GM19452 (cell line): ENCODE results near the gene PTRHD1.
"Not testable (repeated sequence)": the region's sequence is repeated elsewhere in the genome, so short reads cannot be mapped to it uniquely, and the experiment has no call there.

Experiments
- ATAC-seq: cut with Tn5 transposase; IDR thresholded peaks from one replicate; pipeline ENCODE4 v1.9.1; 2021; ENCODE audit not compliant: unreplicated experiment

The PTRHD1 gene, protein sequence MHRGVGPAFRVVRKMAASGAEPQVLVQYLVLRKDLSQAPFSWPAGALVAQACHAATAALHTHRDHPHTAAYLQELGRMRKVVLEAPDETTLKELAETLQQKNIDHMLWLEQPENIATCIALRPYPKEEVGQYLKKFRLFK

GRCh38 chr2:24792874-24793760 lies at the start of gene PTRHD1, which contains the start of gene CENPO:
TSS of gene PTRHD1 (minus strand) at chr2:24793391. CDS start at chr2:24793377, 14 bp downstream.
TSS of gene CENPO (plus strand) at chr2:24793425. CDS start at chr2:24793920, 495 bp downstream.
- peak; percentile 95 for ATAC-seq

- ATAC-seq = no peak
Measured at GRCh38 chr2:24842081-24843050, 49.2 kb upstream of the PTRHD1 start.

GRCh38 chr2:24840962-24841945 lies 48.1 kb upstream of the PTRHD1 start:
- ATAC-seq = no peak

DNA sequence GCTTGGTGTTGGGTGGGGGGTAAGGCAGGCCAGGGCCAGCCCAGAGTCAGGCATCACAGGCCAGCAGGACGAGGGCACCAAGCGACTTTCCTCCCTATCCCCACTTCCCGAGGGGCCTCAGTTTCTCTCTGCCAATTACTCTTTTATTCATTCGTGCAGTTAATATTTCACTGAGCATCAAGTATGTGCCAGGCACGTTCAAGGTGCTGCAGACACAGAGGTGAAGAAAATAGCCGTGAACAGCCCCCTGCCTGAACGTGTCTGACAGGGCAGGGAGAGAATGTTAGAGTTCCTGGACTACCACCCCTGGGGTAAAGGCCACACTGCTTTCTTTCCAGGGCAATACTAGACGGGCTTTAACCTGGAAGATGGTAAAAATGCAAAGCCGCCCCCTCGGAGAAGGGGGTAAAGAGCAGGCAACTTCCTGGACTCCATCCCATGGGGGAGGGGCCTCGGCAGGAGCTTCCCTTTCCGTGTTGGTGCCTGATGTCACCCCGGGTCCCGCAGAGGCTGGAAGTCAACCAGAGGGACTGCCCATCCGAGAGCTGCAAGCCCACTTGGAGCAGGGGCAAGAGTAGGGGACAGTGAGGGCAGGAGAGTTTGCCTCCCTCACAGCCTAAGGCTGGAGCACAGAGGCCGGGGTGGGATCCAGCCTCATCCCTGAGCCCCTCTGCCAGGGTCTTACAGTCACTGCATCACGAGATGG lies 47.1 kb upstream of the PTRHD1 start:
- no peak for ATAC-seq

DNA sequence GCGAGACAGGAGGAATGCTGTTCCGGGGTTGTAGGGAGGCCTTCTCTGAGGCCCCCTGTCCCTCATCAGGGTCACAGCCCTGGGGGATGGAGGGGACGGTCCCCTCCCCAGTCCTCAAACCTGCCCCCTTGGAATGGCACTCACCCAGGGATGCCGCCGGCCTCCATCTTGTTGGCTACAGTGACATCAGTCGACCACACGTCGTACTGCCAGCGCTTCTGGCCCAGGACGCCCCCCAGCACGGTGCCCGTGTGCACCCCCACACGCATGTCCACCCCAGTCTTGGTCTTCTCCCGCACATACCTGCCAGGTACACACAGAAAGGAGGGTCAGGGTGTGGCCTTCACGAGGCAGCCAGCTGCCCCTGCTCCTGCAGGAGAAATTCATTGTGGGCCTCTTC lies 46.5 kb upstream of the PTRHD1 start:
- ATAC-seq = no peak

GRCh38 chr2:24838541-24838940 lies 45.4 kb upstream of the PTRHD1 start:
- ATAC-seq = no peak

DNA sequence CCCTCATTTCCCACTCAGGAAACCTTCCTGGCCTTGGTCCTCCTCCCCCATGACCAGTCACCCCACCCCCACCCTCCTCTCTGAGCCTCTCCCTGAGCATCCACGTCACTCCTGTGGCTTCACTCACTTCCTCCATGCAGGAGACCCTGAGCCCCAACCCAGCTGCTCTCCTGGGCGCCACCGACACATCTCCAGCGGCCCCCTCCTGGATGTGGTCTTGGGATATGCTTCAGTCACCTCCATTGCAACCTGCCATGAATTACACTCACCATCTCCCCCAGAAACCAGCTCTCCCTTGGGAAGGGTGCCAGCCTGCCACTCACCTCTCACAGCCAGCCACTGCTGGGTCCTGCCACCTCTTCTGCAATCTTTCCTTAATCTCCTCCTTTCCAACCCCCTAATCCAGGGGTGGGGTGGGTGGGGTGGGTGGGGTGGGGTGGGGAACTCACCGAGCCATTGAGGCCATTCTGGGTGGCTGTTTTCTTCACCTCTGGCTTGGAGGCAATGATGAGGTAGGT lies 44.9 kb upstream of the PTRHD1 start:
- ATAC-seq = no peak

DNA sequence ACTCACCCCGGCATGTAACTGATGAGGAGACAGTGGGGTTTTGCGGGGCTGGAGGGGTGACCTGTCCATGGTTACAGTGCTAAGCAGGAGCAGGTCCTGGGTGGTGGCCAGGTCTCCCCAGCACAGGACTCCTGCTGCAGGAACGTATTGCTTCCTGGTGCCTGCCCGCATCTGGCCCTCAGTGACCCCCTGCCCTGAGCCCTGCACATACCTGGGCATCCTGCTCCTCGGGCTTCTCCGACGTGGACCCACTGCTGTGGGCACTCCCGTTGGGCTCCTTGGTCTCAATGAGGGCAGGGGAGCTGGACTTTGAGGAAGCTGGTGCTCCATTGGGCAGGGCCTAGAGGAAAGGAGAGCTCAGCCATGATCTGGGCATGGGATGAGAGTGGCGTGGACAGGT lies 43.5 kb upstream of the PTRHD1 start:
- ATAC-seq = no peak

GRCh38 chr2:24836206-24836605 lies 43.0 kb upstream of the PTRHD1 start:
- ATAC-seq = no peak

DNA sequence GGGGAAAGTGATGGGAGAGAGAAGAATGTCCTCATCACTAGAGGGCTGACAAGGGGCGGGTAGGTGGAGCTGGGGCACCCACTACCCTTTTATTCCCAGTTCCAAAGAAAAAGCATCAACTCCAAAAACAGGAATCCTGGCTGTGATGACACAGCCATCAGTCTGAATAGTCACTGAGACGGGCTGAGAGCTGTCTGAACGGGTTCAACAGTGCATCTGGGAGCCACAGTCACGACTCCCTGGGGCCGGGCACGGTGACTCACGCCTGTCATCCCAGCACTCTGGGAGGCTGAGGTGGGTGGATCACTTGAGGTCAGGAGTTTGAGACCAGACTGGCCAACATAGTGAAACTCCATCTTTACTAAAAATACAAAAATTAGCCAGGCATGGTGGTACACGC lies 42.2 kb upstream of the PTRHD1 start:
- not testable (repeated sequence) for ATAC-seq

- no peak for ATAC-seq
Measured at GRCh38 chr2:24834733-24835395, 41.7 kb upstream of the PTRHD1 start.

GRCh38 chr2:24833821-24834732 lies 40.9 kb upstream of the PTRHD1 start:
- no peak for ATAC-seq

DNA sequence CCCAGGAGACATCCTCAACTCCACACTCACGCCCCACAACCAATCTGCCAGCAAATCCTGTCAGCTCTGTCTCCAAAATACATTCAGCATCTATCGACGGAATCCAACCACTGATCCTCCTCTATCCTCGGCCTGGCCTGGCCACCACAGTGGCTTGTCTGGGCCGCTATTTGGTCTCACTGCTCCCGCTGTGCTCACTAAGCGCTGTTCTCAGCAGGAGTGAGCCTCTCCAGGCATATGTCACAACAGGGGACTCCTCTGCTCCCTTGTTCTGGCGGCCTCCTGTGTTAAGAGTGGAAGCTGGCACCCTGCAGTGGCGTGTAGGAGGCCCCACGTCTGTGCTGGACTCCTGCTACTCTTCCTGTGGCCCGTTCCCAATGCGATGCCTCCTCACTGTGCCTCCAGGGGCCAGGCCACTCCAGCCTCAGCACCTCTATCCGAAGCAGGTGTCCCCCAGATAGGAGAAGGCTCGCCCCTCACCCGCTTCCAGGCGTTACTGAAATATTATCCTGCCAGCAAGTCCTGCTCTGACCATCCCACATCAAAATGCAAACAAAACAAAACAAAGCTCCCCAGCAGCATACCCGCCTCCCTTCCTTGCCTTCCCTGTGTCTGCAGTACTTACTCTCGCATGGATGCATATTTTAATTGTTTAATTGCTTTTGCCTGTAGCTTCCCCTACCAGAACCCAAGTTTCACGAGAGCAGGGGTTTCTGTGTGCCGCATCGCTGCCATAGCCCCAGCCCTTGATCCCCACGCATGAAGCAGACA lies 39.9 kb upstream of the PTRHD1 start:
- no peak for ATAC-seq

DNA sequence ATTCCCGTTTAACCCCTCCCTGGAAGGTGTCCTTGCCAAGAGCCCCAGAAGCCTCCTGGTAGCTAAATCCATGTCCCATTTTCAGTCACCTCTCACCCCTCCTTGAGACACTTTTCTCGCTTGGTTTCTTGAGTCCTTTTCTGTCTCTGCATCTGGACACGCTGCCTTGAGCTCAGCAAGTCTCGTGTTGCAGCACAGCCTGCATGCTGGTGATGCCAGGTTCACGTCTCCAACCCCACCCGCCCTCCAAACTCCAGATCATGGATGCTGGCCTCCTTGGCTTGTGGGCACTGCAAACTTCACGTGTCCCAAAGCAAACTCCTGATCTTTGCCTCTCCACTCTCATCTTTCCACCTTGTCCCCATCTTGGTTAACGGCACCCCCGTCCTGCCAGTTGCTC lies 39.3 kb upstream of the PTRHD1 start:
- no peak for ATAC-seq

DNA sequence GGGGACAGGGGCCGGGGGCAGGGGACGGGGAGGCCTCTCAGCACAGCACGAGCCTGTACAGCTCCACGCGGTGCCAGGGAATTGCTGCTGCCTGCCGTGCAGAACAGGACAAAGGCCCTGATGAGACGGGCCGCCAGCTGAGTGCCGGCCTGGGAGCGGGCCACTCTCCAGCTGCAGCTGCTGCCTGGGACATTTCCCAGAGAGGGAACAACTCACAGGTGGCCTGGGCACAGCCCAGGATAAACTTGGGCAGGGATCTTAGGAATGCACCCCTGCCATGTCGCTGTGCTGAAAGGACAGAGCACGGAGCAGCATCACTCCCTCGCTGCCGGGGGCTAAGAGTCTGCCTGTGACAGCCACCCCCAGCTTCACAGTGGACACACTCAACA lies 38.9 kb upstream of the PTRHD1 start:
- no peak for ATAC-seq

DNA sequence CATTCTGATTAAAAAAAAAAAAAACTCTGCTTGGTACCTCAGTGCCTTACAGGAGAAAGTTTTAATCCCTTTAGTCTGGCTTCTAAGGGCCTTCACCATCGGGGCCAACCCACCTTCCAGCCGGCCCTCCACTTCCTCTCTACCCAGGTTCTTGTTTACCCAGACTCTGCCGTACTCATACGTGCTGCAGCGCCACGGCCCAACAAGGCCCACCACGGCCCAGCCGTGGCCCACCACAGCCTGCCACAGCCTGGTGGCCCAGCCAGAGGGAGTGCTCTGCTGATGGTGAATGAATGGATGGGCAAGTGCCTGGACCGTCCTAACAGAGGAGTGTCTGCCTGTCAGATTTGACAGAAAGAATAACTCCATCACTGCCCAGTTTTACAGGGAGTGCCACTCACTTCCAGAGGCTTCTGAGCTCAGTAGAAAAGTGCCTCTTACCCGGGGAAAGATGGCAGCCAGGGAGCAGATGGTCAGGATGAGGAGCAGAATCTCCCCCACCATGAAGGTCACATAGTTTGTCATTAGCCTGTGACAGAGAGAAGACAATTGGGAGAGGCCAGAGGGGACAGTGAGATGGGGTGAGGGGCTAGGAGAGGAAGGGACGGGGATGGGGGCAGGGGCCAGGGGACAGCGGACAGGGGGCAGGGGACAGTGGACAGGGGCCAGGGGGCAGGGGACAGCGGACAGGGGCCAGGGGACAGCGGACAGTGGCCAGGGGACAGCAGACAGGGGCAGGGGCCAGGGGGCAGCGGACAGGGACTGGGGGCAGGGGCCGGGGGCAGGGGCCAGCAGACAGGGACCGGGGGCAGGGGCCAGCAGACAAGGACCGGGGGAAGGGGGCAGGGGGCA lies 38.3 kb upstream of the PTRHD1 start:
- no peak for ATAC-seq
